Neural cell (in vitro differentiated cells): ENCODE data around the gene FER1L5. TPM values are rescaled to one million over a fixed set of nuclear protein-coding genes. Genes with fewer than 3 reads are reported as not detected.

Experiments
- H2AFZ ChIP-seq: fragments of 200-600, 300-800 bp; sonication (generic), shearing (Covaris generic); 2 replicates; pipeline ENCODE4 v1.6.0; 2014; ENCODE audit warnings: low read depth, mild to moderate bottlenecking, antibody characterized with exemption, low read length, moderate library complexity
- H3F3A ChIP-seq: fragments of 200-600 bp; shearing (Covaris generic); 2 replicates; pipeline ENCODE4 v1.6.1; 2016; ENCODE audit warnings: mild to moderate bottlenecking, moderate library complexity, mixed read lengths, antibody characterized with exemption, low read length; ENCODE audit not compliant: insufficient read depth, poor library complexity, severe bottlenecking
- H3K27ac ChIP-seq: fragments of 200-600, 300-800 bp; sonication (generic), shearing (Covaris generic); 2 replicates; pipeline ENCODE4 v1.5.1; 2014; ENCODE audit warnings: mild to moderate bottlenecking, low read length, moderate library complexity
- H3K27me3 ChIP-seq: fragments of 300-800, 200-600 bp; sonication (generic), shearing (Covaris generic); 2 replicates; pipeline ENCODE4 v1.6.0; 2014; ENCODE audit warnings: mild to moderate bottlenecking, low read depth, low read length, moderate library complexity; ENCODE audit not compliant: insufficient read depth
- H3K36me3 ChIP-seq: fragments of 300-800, 200-600 bp; sonication (generic), shearing (Covaris generic); 2 replicates; pipeline ENCODE4 v1.5.1; 2014; ENCODE audit warnings: mild to moderate bottlenecking, antibody characterized with exemption, low read length, moderate library complexity; ENCODE audit not compliant: insufficient read depth
- H3K4me2 ChIP-seq: fragments of 300-800, 200-600 bp; sonication (generic), shearing (Covaris generic); 2 replicates; pipeline ENCODE4 v1.6.0; 2014; ENCODE audit warnings: mild to moderate bottlenecking, low read length
- H3K4me3 ChIP-seq: fragments of 300-800, 200-600 bp; sonication (generic), shearing (Covaris generic); 2 replicates; pipeline ENCODE4 v1.5.1; 2014; ENCODE audit warnings: mild to moderate bottlenecking, low read length, moderate library complexity
- H3K79me2 ChIP-seq: fragments of 200-600 bp; shearing (Covaris generic); replicated peaks from 2 replicates; pipeline ENCODE4 v1.6.0; 2014; ENCODE audit warnings: mild to moderate bottlenecking, low read length, moderate library complexity; ENCODE audit not compliant: insufficient read depth
- H3K9ac ChIP-seq: fragments of 300-800, 200-600 bp; sonication (generic), shearing (Covaris generic); 2 replicates; pipeline ENCODE4 v1.6.1; 2016; ENCODE audit warnings: mild to moderate bottlenecking, low read length, mixed read lengths
- H3K9me2 ChIP-seq: fragments of 200-600 bp; shearing (Covaris generic); 2 replicates; pipeline ENCODE4 v1.6.1; 2016; ENCODE audit warnings: mild to moderate bottlenecking, low read length, mixed read lengths; ENCODE audit not compliant: insufficient read depth
- H3K9me3 ChIP-seq: fragments of 200-600, 300-800 bp; sonication (generic), shearing (Covaris generic); 2 replicates; pipeline ENCODE4 v1.6.1; 2016; ENCODE audit warnings: mild to moderate bottlenecking, mixed run types, low read length, moderate library complexity, mixed read lengths
- H4K20me1 ChIP-seq: fragments of 200-600 bp; shearing (Covaris generic); 2 replicates; pipeline ENCODE4 v1.6.1; 2016; ENCODE audit warnings: mild to moderate bottlenecking, mixed run types; ENCODE audit not compliant: insufficient read depth
- CTCF ChIP-seq: fragments of 450-650 bp; IDR thresholded peaks from 2 replicates; pipeline ENCODE4 v1.5.1; 2014; ENCODE audit warnings: antibody characterized with exemption, mild to moderate bottlenecking, moderate library complexity; ENCODE audit not compliant: poor library complexity, severe bottlenecking
- EP300 ChIP-seq: fragments of 450-650 bp; conservative IDR thresholded peaks from 2 replicates; pipeline ENCODE4 v1.6.1; 2014; ENCODE audit warnings: antibody characterized with exemption, mild to moderate bottlenecking, moderate library complexity; ENCODE audit not compliant: poor library complexity, severe bottlenecking
- EZH2 ChIP-seq: fragments of 200-600, 300-800 bp; shearing (Covaris generic), sonication (generic); IDR thresholded peaks from 2 replicates; pipeline ENCODE4 v1.6.1; 2014; ENCODE audit warnings: antibody characterized with exemption, low read length, borderline replicate concordance, mild to moderate bottlenecking; ENCODE audit not compliant: insufficient read depth, poor library complexity, severe bottlenecking
- MXI1 ChIP-seq: fragments of 450-650 bp; conservative IDR thresholded peaks from 2 replicates; pipeline ENCODE4 v1.6.1; 2014; ENCODE audit warnings: antibody characterized with exemption, mild to moderate bottlenecking; ENCODE audit not compliant: poor library complexity, severe bottlenecking
- POLR2AphosphoS5 ChIP-seq: IDR thresholded peaks from 2 replicates; pipeline ENCODE4 v1.6.1; 2012
- RAD21 ChIP-seq: fragments of 450-650 bp; conservative IDR thresholded peaks from 2 replicates; pipeline ENCODE4 v1.6.1; 2014; ENCODE audit warnings: antibody characterized with exemption, mild to moderate bottlenecking, moderate library complexity
- REST ChIP-seq: IDR thresholded peaks from 2 replicates; pipeline ENCODE4 v1.6.1; 2012; ENCODE audit warnings: borderline replicate concordance
- SMC3 ChIP-seq: fragments of 450-650 bp; conservative IDR thresholded peaks from 2 replicates; pipeline ENCODE4 v1.6.1; 2014; ENCODE audit warnings: antibody characterized with exemption, mild to moderate bottlenecking, moderate library complexity; ENCODE audit not compliant: poor library complexity
- TAF1 ChIP-seq: IDR thresholded peaks from 2 replicates; pipeline ENCODE4 v1.6.1; 2012; ENCODE audit warnings: low read depth
- polyA plus RNA-seq: library from polyadenylated mRNA; depleted of rRNA; stranded (reverse); fragments of >200 nt; gene quantifications from 2 replicates; pipeline ENCODE4 v1.2.3, GENCODE V29; 2014

FER1L5 gene
- polyA plus RNA-seq, 1 donor from 2014 or later, result 0.28 TPM

- H3K9me2 ChIP-seq, result no peaks in the 10 kb centered on the region
- no peaks in the 10 kb centered on the region for H4K20me1 ChIP-seq
- TF ChIP-seq SMC3, result no peak
- TF ChIP-seq POLR2AphosphoS5, result no peak
- TF ChIP-seq EP300, result no peak
- no peak for TF ChIP-seq EZH2
- TF ChIP-seq REST, result no peak
- TF ChIP-seq TAF1, result no peak
- no peak for TF ChIP-seq RAD21
- no peak for TF ChIP-seq MXI1
- TF ChIP-seq CTCF, result no peak
- H3K27ac ChIP-seq, result no peak overlapping the region
- H3K27me3 ChIP-seq, result no peaks in the 10 kb centered on the region
- no peak overlapping the region for H2AFZ ChIP-seq
- H3K4me2 ChIP-seq, result no peak overlapping the region
- no peak overlapping the region for H3K4me3 ChIP-seq
- no peaks in the 10 kb centered on the region for H3F3A ChIP-seq
- H3K9me3 ChIP-seq, result no peaks in the 10 kb centered on the region
- H3K36me3 ChIP-seq, result no peaks in the 10 kb centered on the region
- H3K79me2 ChIP-seq, result no peaks in the 10 kb centered on the region
- no peak overlapping the region for H3K9ac ChIP-seq
These were observed 53.0 kb downstream of the FER1L5 start for GRCh38 chr2:96695602-96696001.

- Histone ChIP-seq H3K9ac (no peak overlapping the region), H3K27ac (no peak overlapping the region), H3K27me3 (no peaks in the 10 kb centered on the region), H3K4me2 (no peak overlapping the region), H4K20me1 (no peaks in the 10 kb centered on the region), H2AFZ (no peak overlapping the region), H3K9me3 (no peaks in the 10 kb centered on the region), H3K79me2 (no peaks in the 10 kb centered on the region), H3F3A (no peaks in the 10 kb centered on the region), H3K9me2 (no peaks in the 10 kb centered on the region), H3K4me3 (no peak overlapping the region), H3K36me3 (no peaks in the 10 kb centered on the region)
- TF ChIP-seq EP300, result no peak
- TF ChIP-seq CTCF, result no peak
- no peak for TF ChIP-seq EZH2
- TF ChIP-seq REST, result no peak
- no peak for TF ChIP-seq MXI1
- no peak for TF ChIP-seq POLR2AphosphoS5
- no peak for TF ChIP-seq SMC3
- TF ChIP-seq RAD21, result no peak
- no peak for TF ChIP-seq TAF1
These were observed 54.9 kb downstream of the FER1L5 start for GRCh38 chr2:96697476-96697875.
